ENCODE measurements around the gene NDRG2.
"Not testable (repeated sequence)": the region's sequence is repeated elsewhere in the genome, so short reads cannot be mapped to it uniquely, and the experiment has no call there.

Gene NDRG2

GRCh38 chr14:21003788-21004346 lies 21.0 kb downstream of the NDRG2 start:
- DNase-seq, result no peak

GRCh38 chr14:21001218-21001617 lies 23.6 kb downstream of the NDRG2 start:
- DNase-seq, result no peak

- DNase-seq, result no peak
These were observed 25.3 kb downstream of the NDRG2 start for GRCh38 chr14:20999591-20999990.

- DNase-seq, result no peak
These were observed 26.0 kb downstream of the NDRG2 start, which contains the start of gene SLC39A2 for GRCh38 chr14:20998674-20999366. SLC39A2 (plus strand) TSS chr14:20999293; CDS start chr14:20999447, 154 bp downstream.

- no peak for DNase-seq
These were observed 26.7 kb downstream of the NDRG2 start for GRCh38 chr14:20998139-20998538.

GRCh38 chr14:20997564-20997963 lies 27.3 kb downstream of the NDRG2 start:
- no peak for DNase-seq

- DNase-seq, result no peak
These were observed 27.7 kb downstream of the NDRG2 start for GRCh38 chr14:20997115-20997514.

- DNase-seq, result no peak
These were observed 28.3 kb downstream of the NDRG2 start for GRCh38 chr14:20996521-20996920.

- peak; percentile 83 to 95 for DNase-seq
These were observed 34.9 kb downstream of the NDRG2 start, which contains the start of gene METTL17 for GRCh38 chr14:20989787-20990600. METTL17 (plus strand) TSS chr14:20989980; CDS start chr14:20990003, 23 bp downstream.

GRCh38 chr14:20989471-20989786 lies 35.4 kb downstream of the NDRG2 start:
- DNase-seq, result no peak

- no peak for DNase-seq
These were observed 36.0 kb downstream of the NDRG2 start for GRCh38 chr14:20988717-20989470.

- no peak for DNase-seq
These were observed 38.0 kb downstream of the NDRG2 start for GRCh38 chr14:20986811-20987210.

- not testable (repeated sequence) for DNase-seq
These were observed 39.2 kb downstream of the NDRG2 start for GRCh38 chr14:20985650-20986049.

GRCh38 chr14:20982646-20983369 lies 42.1 kb downstream of the NDRG2 start:
- no peak for DNase-seq

- DNase-seq, result no peak
These were observed 44.0 kb downstream of the NDRG2 start for GRCh38 chr14:20980906-20981305.

- no peak for DNase-seq
These were observed 46.2 kb downstream of the NDRG2 start for GRCh38 chr14:20978687-20979086.

GRCh38 chr14:20976291-20976690 lies 48.6 kb downstream of the NDRG2 start:
- DNase-seq, result no peak

- DNase-seq, result no peak
These were observed 51.4 kb downstream of the NDRG2 start for GRCh38 chr14:20973501-20973900.

GRCh38 chr14:20971705-20972021 lies 53.2 kb downstream of the NDRG2 start:
- DNase-seq, result no peak

GRCh38 chr14:20970983-20971704 lies 53.7 kb downstream of the NDRG2 start:
- DNase-seq, result peak; percentile 68 to 84

- DNase-seq, result no peak
These were observed 54.2 kb downstream of the NDRG2 start for GRCh38 chr14:20970647-20970982.

- no peak for DNase-seq
These were observed 55.5 kb downstream of the NDRG2 start for GRCh38 chr14:20969336-20969735.
